ENCODE results near the gene SLC27A4.

The SLC27A4 gene

GRCh38 chr9:128293091-128293490, 47.2 kb upstream of the SLC27A4 start:
- H3K4me3 ChIP-seq (ENCODE audit: low read depth, low read length) = no peak overlapping the region
- CTCF ChIA-PET = interaction anchor here (0.6 to 4.4 kb wide), 5 partner anchors 32 to 342 kb away, joined by 3 to 26 read pairs (median 3); no protein-coding TSS in a partner anchor
- peaks cover 0 to 11% of the 10 kb centered on the region in 2 experiments; a peak in 1 of 3 replicates for H3K36me3 ChIP-seq (ENCODE audit: control insufficient read depth in 2 of 2, insufficient read depth in 1 of 2, low read length in 2 of 2)
- TF ChIP-seq KLF7 (tag by site-specific recombination; IDR thresholded peaks at IDR 0.05; ENCODE audit: borderline replicate concordance) = no peak
- TF ChIP-seq ELK4 (IDR thresholded peaks at IDR 0.05; ENCODE audit: borderline replicate concordance, low read depth, low read length) = no peak
- TF ChIP-seq RBAK (tag by site-specific recombination; IDR thresholded peaks at IDR 0.05) = no peak
- no peak overlapping the region for H3K27ac ChIP-seq (ENCODE audit: extremely low read depth, low read depth, low read length)
- no peaks in the 10 kb centered on the region for H3K4me1 ChIP-seq (ENCODE audit: control insufficient read depth, insufficient read depth, low read length)
- H3K9me3 ChIP-seq (ENCODE audit: control insufficient read depth, insufficient read depth, low read depth, low read length) = no peaks in the 10 kb centered on the region
- POLR2A ChIA-PET = interaction anchor here (0.9 kb wide), 1 partner anchor 17 kb away, joined by 3 read pairs; the partner anchor contains the start of genes GOLGA2 and SWI5

DNA sequence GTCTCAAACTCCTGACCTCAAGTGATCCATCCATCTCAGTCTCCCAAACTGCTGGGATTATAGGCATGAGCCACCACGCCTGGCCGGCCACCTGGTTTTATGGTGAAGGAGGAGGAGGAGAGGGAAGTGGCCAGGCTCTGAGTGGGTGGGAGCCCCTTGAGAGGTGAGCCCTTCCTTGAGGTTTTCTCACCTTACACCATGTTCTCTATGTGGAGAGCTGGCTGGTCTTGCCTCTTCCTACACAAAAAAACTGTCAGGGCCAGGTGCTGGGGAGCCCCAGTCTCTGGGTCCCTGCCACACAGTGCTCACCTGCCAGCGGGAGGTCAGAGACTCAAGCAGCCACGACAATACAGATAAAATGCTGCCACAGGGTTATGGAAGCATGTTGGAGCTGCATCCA, 46.2 kb upstream of the SLC27A4 start:
- ChIA-PET CTCF (interaction anchor here (0.6 to 4.4 kb wide), 6 partner anchors 9 to 404 kb away, joined by 3 to 26 read pairs (median 3); no protein-coding TSS in a partner anchor), POLR2A (interaction anchor here (1.5 kb wide), 1 partner anchor 44 kb away, joined by 4 read pairs; no protein-coding TSS in a partner anchor)
- H3K36me3 ChIP-seq (ENCODE audit: control insufficient read depth in 2 of 2, insufficient read depth in 1 of 2, low read length in 2 of 2) = peaks cover 0 to under 1% of the 10 kb centered on the region in 2 experiments; a peak in 1 of 3 replicates
- no peak overlapping the region for H3K27ac ChIP-seq (ENCODE audit: extremely low read depth, low read depth, low read length)
- H3K9me3 ChIP-seq (ENCODE audit: control insufficient read depth, insufficient read depth, low read depth, low read length) = no peaks in the 10 kb centered on the region
- TF ChIP-seq ZNF529 (tag by site-specific recombination; IDR thresholded peaks at IDR 0.05; ENCODE audit: insufficient replicate concordance) (no peak), ZNF571 (tag by site-specific recombination; IDR thresholded peaks at IDR 0.05) (no peak), ZNF112 (tag by site-specific recombination; IDR thresholded peaks at IDR 0.05) (no peak), ZIC2 (tag by site-specific recombination; IDR thresholded peaks at IDR 0.05) (no peak), ZNF146 (tag by site-specific recombination; IDR thresholded peaks at IDR 0.05) (no peak)
- TF ChIP-seq, protein P1, sequence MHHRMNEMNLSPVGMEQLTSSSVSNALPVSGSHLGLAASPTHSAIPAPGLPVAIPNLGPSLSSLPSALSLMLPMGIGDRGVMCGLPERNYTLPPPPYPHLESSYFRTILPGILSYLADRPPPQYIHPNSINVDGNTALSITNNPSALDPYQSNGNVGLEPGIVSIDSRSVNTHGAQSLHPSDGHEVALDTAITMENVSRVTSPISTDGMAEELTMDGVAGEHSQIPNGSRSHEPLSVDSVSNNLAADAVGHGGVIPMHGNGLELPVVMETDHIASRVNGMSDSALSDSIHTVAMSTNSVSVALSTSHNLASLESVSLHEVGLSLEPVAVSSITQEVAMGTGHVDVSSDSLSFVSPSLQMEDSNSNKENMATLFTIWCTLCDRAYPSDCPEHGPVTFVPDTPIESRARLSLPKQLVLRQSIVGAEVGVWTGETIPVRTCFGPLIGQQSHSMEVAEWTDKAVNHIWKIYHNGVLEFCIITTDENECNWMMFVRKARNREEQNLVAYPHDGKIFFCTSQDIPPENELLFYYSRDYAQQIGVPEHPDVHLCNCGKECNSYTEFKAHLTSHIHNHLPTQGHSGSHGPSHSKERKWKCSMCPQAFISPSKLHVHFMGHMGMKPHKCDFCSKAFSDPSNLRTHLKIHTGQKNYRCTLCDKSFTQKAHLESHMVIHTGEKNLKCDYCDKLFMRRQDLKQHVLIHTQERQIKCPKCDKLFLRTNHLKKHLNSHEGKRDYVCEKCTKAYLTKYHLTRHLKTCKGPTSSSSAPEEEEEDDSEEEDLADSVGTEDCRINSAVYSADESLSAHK (tag by site-specific recombination; IDR thresholded peaks at IDR 0.05) = no peak
- H3K4me3 ChIP-seq (ENCODE audit: low read depth, low read length) = no peak overlapping the region
- H3K4me1 ChIP-seq (ENCODE audit: control insufficient read depth, insufficient read depth, low read length) = no peaks in the 10 kb centered on the region

GRCh38 chr9:128296340-128297220, 43.7 kb upstream of the SLC27A4 start:
- Histone ChIP-seq H3K27ac (ENCODE audit: extremely low read depth, low read depth, low read length) (no peak overlapping the region), H3K4me3 (ENCODE audit: low read depth, low read length) (no peak overlapping the region), H3K36me3 (ENCODE audit: control insufficient read depth in 2 of 2, insufficient read depth in 1 of 2, low read length in 2 of 2) (no peaks in the 10 kb centered on the region), H3K4me1 (ENCODE audit: control insufficient read depth, insufficient read depth, low read length) (no peaks in the 10 kb centered on the region), H3K9me3 (ENCODE audit: control insufficient read depth, insufficient read depth, low read depth, low read length) (no peaks in the 10 kb centered on the region)
- ChIA-PET CTCF (interaction anchor here (0.7 to 4.4 kb wide), 11 partner anchors 9 to 782 kb away, joined by 3 to 26 read pairs (median 5); no protein-coding TSS in a partner anchor), POLR2A (interaction anchor here (0.6 to 1.4 kb wide), 2 partner anchors 21 to 34 kb away, joined by 6 to 8 read pairs; partner anchors contain the start of genes GOLGA2 and SWI5)
- no peak for TF ChIP-seq ZNF311 (tag by site-specific recombination; IDR thresholded peaks at IDR 0.05; ENCODE audit: borderline replicate concordance)

DNA sequence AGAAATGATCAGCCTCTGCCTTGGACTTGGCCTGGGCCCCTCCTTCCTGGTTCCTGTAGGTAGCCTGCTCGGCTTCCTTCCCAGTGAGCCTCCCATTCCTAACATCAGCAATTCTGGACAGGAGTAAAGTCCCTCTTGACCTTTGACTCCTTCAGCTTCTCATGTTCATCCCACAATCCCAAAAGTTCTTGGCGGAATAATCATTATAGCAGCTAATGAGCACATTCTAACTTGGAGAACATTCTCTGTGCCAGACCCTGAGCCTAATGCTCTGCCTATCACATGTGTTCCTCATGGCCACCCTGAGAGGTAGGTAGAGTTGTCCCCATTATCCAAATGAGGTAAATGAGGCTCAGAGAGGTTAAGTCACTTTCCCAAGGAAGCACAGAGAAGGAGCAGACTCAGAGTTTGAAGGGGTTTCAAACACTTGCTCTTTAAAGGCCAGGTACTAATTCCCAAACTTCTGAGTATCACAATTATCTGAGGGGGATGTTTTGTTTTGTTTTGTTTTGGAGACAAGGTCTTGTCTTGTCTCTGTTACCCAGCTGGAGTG, 43.0 kb upstream of the SLC27A4 start:
- H3K27ac ChIP-seq (ENCODE audit: extremely low read depth, low read depth, low read length) = no peak overlapping the region
- H3K36me3 ChIP-seq (ENCODE audit: control insufficient read depth in 2 of 2, insufficient read depth in 1 of 2, low read length in 2 of 2) = no peaks in the 10 kb centered on the region
- ChIA-PET POLR2A (no interaction called here), CTCF (interaction anchor here (0.5 to 2.4 kb wide), 7 partner anchors 8 to 781 kb away, joined by 3 to 11 read pairs (median 4); no protein-coding TSS in a partner anchor)
- no peaks in the 10 kb centered on the region for H3K9me3 ChIP-seq (ENCODE audit: control insufficient read depth, insufficient read depth, low read depth, low read length)
- H3K4me1 ChIP-seq (ENCODE audit: control insufficient read depth, insufficient read depth, low read length) = no peaks in the 10 kb centered on the region
- H3K4me3 ChIP-seq (ENCODE audit: low read depth, low read length) = no peak overlapping the region
- TF ChIP-seq ZNF174 (tag by site-specific recombination; IDR thresholded peaks at IDR 0.05) (no peak), PRDM10 (tag by site-specific recombination; IDR thresholded peaks at IDR 0.05) (no peak), FEZF1 (tag by site-specific recombination; IDR thresholded peaks at IDR 0.05) (no peak)
- TF ChIP-seq, protein P2, sequence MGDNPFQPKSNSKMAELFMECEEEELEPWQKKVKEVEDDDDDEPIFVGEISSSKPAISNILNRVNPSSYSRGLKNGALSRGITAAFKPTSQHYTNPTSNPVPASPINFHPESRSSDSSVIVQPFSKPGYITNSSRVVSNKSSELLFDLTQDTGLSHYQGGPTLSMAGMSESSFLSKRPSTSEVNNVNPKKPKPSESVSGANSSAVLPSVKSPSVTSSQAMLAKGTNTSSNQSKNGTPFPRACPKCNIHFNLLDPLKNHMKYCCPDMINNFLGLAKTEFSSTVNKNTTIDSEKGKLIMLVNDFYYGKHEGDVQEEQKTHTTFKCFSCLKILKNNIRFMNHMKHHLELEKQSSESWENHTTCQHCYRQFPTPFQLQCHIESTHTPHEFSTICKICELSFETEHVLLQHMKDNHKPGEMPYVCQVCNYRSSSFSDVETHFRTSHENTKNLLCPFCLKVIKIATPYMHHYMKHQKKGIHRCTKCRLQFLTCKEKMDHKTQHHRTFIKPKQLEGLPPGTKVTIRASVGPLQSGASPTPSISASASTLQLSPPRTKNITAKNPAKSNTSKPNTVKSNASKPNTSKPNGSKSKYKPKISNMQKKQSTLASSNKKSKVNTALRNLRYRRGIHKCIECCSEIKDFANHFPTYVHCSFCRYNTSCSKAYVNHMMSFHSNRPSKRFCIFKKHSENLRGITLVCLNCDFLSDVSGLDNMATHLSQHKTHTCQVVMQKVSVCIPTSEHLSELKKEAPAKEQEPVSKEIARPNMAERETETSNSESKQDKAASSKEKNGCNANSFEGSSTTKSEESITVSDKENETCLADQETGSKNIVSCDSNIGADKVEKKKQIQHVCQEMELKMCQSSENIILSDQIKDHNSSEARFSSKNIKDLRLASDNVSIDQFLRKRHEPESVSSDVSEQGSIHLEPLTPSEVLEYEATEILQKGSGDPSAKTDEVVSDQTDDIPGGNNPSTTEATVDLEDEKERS (tag by site-specific recombination; IDR thresholded peaks at IDR 0.05) = no peak

Measured in HEK293 (cell line).